Astrocyte of the spinal cord (primary cell): ENCODE results near the gene PTPRF.

Experiments
- DNase-seq: peaks from one replicate; pipeline ENCODE4 v3.0.0; 2011; ENCODE audit warnings: low read depth, low spot score
- H3K4me3 ChIP-seq: 2 replicates; pipeline ENCODE4 v1.5.1; 2011; ENCODE audit warnings: low read depth, mild to moderate bottlenecking, low read length, moderate library complexity
- in situ Hi-C: cut with HindIII; loops from 2 replicates; pipeline ENCODE4 v1.10.0; 2017; ENCODE audit warnings: low sequenced_read_pairs
- TF ChIP-seq, protein P1 (sequence below): IDR thresholded peaks from 2 replicates; pipeline ENCODE4 v1.5.1; 2012; ENCODE audit warnings: low read depth, mild to moderate bottlenecking, low read length, inconsistent platforms

The PTPRF gene

DNA sequence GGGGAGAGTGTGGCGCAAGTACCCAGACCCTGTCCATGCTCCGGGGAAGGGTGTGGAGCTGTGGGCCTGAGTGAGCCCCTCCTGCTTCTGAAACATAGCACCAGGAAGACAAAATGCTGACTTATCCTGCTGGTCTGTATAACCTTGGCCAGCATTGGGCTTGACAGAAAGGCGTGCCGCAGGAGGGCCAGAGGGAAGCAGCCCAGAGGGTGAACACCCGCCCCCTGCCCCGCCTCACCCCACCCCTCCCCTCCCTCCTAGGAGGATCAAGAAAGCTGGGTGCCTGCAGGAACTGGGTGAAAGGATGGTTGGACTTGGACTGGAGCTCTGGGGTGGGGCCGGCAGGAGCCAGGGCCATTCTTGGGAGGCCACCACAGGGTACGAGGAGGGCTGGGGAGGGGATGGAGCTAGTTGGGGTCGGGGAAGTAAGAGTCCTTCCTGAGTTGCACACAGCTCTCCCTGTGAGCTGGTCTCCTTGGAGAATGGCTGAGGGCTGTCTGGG, 27.1 kb downstream of the PTPRF start:
- TF ChIP-seq, protein P1, sequence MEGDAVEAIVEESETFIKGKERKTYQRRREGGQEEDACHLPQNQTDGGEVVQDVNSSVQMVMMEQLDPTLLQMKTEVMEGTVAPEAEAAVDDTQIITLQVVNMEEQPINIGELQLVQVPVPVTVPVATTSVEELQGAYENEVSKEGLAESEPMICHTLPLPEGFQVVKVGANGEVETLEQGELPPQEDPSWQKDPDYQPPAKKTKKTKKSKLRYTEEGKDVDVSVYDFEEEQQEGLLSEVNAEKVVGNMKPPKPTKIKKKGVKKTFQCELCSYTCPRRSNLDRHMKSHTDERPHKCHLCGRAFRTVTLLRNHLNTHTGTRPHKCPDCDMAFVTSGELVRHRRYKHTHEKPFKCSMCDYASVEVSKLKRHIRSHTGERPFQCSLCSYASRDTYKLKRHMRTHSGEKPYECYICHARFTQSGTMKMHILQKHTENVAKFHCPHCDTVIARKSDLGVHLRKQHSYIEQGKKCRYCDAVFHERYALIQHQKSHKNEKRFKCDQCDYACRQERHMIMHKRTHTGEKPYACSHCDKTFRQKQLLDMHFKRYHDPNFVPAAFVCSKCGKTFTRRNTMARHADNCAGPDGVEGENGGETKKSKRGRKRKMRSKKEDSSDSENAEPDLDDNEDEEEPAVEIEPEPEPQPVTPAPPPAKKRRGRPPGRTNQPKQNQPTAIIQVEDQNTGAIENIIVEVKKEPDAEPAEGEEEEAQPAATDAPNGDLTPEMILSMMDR = no peak
- no peak overlapping the region for H3K4me3 ChIP-seq
- in situ Hi-C loops = no loop called here
- no peak for DNase-seq

DNA sequence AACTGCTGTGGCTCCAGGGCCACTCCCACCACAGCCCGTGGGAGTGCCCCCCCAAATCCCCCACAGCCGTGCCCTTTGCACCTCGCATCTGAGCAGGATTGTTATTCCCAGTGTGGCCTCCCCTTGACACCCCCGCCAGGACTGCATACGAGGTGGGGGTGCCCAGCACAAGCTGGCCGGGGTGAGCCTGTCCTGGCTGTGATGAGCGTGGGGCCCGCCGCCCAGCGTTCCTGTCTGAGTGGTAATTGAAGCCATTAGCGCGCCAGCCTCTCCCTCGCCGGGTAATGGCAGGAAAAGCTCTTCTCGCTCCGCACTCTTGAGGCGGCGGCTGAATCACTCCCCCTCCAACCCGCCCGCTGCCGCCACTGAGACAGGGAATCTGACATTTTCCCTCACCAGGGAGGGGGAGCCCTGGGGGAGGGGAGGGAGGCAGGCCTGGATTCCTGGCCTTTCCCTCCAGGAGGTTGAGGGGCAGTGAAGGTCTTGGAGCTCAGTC, 27.7 kb downstream of the PTPRF start:
- DNase-seq = peak; percentile 57
- in situ Hi-C loops = no loop called here
- TF ChIP-seq, protein P1 = no peak
- no peak overlapping the region for H3K4me3 ChIP-seq

DNA sequence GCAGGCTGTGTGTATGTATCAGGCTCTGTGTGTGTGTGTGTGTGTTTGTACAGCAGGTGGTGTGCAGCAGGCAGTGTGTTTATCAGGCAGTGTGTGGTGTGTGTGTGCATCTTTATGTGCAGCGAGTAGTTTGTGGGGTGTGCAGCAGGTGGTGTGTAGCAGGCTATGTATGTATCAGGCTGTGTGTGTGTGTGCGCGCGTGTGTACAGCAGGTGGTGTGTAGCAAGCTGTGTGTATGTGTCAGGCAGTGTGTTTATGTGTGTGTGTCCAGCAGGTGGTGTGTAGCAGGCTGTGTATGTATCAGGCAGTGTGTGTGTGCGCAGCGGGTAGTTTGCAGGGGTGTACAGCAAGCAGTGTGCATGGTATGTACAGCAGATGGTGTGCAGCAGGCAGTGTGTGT, 29.0 kb downstream of the PTPRF start:
- TF ChIP-seq, protein P1 = no peak
- no peak for DNase-seq
- in situ Hi-C loops = no loop called here
- no peak overlapping the region for H3K4me3 ChIP-seq

DNA sequence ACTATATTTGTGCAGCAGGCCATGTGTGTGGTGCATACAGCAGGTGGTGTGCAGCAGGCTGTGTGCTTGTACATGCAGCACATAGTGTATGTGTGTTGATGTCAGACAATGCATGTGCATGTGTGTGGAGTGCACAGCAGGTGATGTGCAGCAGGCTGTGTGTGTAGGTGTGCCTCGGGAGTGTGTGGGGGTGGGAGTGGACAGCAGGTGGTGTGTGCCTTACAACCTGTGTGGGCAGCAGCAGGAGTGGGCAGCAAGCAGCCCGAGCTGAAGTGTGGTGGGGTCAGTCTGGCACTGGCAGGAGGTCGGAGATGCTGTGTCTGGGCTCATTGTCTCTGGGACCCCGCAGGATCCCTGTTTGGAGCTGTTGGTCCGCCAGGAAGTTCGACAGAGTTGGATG, 29.6 kb downstream of the PTPRF start:
- DNase-seq = no peak
- in situ Hi-C loops = no loop called here
- TF ChIP-seq, protein P1 = no peak
- no peak overlapping the region for H3K4me3 ChIP-seq

DNA sequence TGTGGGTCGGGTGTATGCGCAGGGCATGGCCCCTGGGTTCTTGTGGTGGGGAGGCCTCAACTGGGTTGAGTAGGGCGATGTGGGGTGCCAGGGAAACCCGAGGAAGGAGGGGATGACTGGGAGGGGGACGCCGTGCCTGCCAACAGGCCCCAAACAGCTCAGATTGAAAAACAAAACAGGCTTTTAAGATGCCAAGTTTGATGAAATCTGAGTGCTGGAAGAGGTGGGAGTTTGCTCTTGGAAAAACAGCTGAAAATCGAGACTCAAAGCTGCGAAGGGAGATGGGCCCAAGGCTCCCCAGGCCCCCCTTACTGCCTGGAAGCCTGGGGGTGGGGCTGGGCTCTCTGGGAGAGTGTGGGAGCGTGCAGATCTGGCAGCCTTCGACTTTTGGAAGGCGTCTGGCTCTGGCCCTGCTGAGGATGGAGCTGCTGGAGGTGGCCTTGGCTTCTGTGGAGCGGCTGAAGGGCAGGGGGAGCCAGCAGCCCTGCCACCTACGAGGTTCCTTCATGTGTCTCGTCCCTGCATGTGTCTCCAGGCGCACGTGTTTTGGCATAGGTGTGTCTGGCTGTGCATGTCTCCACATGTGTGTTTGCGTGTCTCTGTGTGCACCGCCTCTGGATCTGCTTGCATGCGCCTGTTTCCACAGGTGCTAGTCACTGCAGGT, 33.3 kb downstream of the PTPRF start:
- TF ChIP-seq, protein P1 = no peak
- no peak overlapping the region for H3K4me3 ChIP-seq
- in situ Hi-C loops = no loop called here
- DNase-seq = no peak

DNA sequence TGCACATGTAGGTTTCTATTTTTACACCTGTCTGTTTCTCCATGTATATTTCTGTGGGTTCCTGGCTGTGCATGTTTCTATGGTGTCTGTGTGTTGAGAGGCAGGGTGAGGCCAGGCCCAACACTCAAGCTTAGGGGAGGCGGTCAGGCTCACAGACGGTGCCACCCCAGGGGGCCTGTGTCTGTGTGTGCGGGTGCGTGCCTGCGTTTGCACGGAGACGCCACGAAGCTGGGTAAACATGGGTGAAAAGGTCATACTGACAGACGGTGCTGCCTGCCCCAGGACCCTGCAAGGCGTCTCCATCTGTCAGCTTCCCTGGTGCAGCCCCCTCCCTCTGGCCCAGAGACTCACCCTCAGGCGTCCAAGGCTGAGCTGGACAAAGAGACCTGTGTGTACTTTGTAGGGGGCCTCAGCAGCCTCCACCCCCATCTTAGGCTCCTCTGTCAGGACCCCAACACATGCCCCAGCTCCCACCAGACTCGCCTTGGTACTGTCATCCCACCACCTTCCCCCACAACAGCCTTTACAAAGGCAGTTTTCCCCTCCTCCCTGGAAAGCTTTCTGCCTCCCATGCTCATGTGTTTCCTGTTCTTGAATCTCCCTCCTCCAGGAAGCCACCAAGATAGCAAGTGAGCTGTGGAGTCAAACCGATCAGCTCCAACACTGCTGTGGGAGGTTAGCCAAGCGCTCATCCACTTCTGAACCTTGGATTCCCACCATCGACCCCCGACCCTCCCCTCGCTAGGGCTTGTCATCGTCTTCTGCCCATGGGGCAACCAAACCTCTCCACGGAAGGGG, 34.1 kb downstream of the PTPRF start:
- in situ Hi-C loops = no loop called here
- no peak overlapping the region for H3K4me3 ChIP-seq
- DNase-seq = no peak
- TF ChIP-seq, protein P1 = no peak
